Mammary epithelial cell (primary cell): ENCODE data around the gene BRAF.

ENCODE experiments used
- EZH2 ChIP-seq: IDR thresholded peaks from 2 replicates; pipeline ENCODE4 v1.6.1; 2012; ENCODE audit warnings: low read length, inconsistent platforms, borderline replicate concordance
- TF ChIP-seq, protein P1 (sequence below), 2 donors: IDR thresholded peaks in 1 of 2; conservative IDR thresholded peaks in 1 of 2; 2 replicates each; pipeline ENCODE4 v1.5.1; 2011 to 2012; ENCODE audit warnings: inconsistent platforms in 2 of 2, low read length in 2 of 2, mild to moderate bottlenecking in 2 of 2, control low read depth in 1 of 2, low read depth in 1 of 2; ENCODE audit not compliant: insufficient read depth in 1 of 2; ENCODE audit errors: extremely low read depth in 1 of 2

DNA sequence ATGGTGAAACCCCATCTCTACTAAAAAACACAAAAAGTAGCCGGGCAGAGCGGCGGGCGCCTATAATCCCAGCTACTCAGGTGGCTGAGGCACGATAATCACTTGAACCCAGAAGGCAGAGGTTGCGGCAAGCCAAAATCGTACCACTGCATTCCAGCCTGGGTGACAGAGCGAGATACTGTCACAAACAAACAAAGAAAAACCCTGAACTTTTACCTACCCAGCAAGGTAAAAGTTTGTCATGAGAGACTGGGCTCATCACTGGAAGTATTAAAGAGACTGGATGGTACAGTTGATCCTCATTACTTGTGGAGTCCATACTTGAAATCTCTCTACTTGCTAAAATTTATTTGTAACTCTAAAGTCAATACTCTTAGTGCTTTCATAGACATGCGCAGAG lies 114.3 kb downstream of the BRAF start:
- TF ChIP-seq, protein P1, sequence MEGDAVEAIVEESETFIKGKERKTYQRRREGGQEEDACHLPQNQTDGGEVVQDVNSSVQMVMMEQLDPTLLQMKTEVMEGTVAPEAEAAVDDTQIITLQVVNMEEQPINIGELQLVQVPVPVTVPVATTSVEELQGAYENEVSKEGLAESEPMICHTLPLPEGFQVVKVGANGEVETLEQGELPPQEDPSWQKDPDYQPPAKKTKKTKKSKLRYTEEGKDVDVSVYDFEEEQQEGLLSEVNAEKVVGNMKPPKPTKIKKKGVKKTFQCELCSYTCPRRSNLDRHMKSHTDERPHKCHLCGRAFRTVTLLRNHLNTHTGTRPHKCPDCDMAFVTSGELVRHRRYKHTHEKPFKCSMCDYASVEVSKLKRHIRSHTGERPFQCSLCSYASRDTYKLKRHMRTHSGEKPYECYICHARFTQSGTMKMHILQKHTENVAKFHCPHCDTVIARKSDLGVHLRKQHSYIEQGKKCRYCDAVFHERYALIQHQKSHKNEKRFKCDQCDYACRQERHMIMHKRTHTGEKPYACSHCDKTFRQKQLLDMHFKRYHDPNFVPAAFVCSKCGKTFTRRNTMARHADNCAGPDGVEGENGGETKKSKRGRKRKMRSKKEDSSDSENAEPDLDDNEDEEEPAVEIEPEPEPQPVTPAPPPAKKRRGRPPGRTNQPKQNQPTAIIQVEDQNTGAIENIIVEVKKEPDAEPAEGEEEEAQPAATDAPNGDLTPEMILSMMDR (conservative IDR thresholded peaks at IDR 0.05 in 1 of 2, IDR thresholded peaks at IDR 0.05 in 1 of 2; ENCODE audit: extremely low read depth in 1 of 2, insufficient read depth in 1 of 2, low read depth in 1 of 2, low read length in 2 of 2), result no peak
- no peak for TF ChIP-seq EZH2
